HepG2 (cell line): ENCODE measurements around the gene COMT. TPM values are rescaled to one million over a fixed set of nuclear protein-coding genes. Genes with fewer than 3 reads are reported as not detected.

Experiments
- ARHGAP35 ChIP-seq: sonication (generic); formaldehyde crosslinking; IDR thresholded peaks from 2 replicates; pipeline ENCODE4 v1.9.0; 2022; ENCODE audit warnings: mild to moderate bottlenecking, inconsistent platforms, moderate library complexity, missing genetic modification reagents, borderline replicate concordance
- EP300 ChIP-seq, 3 experiments: sonication (generic) in 1 of 3; formaldehyde crosslinking in 1 of 3; IDR thresholded peaks; 2 replicates each; pipeline versions ENCODE4 v1.5.1 to v1.6.1; 2011 to 2020; ENCODE audit warnings: low read depth in 2 of 3, low read length in 2 of 3, borderline replicate concordance in 1 of 3, improper control_type of control experiment in 1 of 3, mild to moderate bottlenecking in 1 of 3, missing genetic modification reagents in 1 of 3, moderate library complexity in 1 of 3
- EZH2 ChIP-seq: conservative IDR thresholded peaks from 2 replicates; pipeline ENCODE4 v1.6.1; 2012; ENCODE audit warnings: mild to moderate bottlenecking, low read depth, low read length, moderate library complexity
- GABPA ChIP-seq, 2 experiments: IDR thresholded peaks; 2 replicates each; pipeline ENCODE4 v1.6.1; 2011 to 2016; ENCODE audit warnings: low read depth in 2 of 2, low read length in 1 of 2, missing biosample characterization in 1 of 2, missing genetic modification characterization in 1 of 2
- IRX3 ChIP-seq: sonication (generic); formaldehyde crosslinking; IDR thresholded peaks from 2 replicates; pipeline ENCODE4 v1.8.1; 2023; ENCODE audit warnings: mild to moderate bottlenecking, low read depth, missing genetic modification reagents, borderline replicate concordance
- JUN ChIP-seq: sonication (generic); formaldehyde crosslinking; IDR thresholded peaks from 2 replicates; pipeline ENCODE4 v1.4.0; 2020; ENCODE audit warnings: mild to moderate bottlenecking, missing genetic modification reagents
- KDM2A ChIP-seq: sonication (generic); formaldehyde crosslinking; IDR thresholded peaks from 2 replicates; pipeline ENCODE4 v1.4.0; 2020; ENCODE audit warnings: low read depth, missing genetic modification reagents, borderline replicate concordance
- RFXANK ChIP-seq: IDR thresholded peaks from 2 replicates; pipeline ENCODE4 v1.6.1; 2016
- ZNF230 ChIP-seq: sonication (generic); formaldehyde crosslinking; IDR thresholded peaks from 2 replicates; pipeline ENCODE4 v1.4.0; 2020; ENCODE audit warnings: mild to moderate bottlenecking, missing genetic modification reagents
- ZSCAN9 ChIP-seq: IDR thresholded peaks from 2 replicates; pipeline ENCODE4 v1.6.1; 2016; ENCODE audit warnings: borderline replicate concordance
- polyA plus RNA-seq, 8 experiments: library from polyadenylated mRNA; depleted of rRNA in 3 of 8; stranded (reverse) in 7 of 8; unstranded in 1 of 8; fragments of >200 nt; fragmentation: Illumina TruSeq in 4 of 8; extraction: Trizol in 4 of 8; gene quantifications; 2 replicates each; pipeline versions ENCODE4 v1.2.1 to v1.2.3, GENCODE V29; 2011 to 2016; ENCODE audit warnings: low read depth in 4 of 8, missing spikeins in 1 of 8, mixed read lengths in 1 of 8; ENCODE audit not compliant: insufficient read depth in 1 of 8
- total RNA-seq, 5 experiments: library from RNA; depleted of rRNA; stranded (reverse); fragments of >200 nt; fragmentation: Illumina TruSeq; extraction: Trizol; gene quantifications; 2 replicates each; pipeline ENCODE4 v1.2.3, GENCODE V29; 2016; ENCODE audit warnings: low read depth in 1 of 5
- TF ChIP-seq, protein P1 (sequence below): sonication (generic); formaldehyde crosslinking; IDR thresholded peaks from 2 replicates; pipeline ENCODE4 v1.4.0; 2020; ENCODE audit warnings: missing genetic modification reagents
- TF ChIP-seq, protein P2 (sequence below): sonication (generic); formaldehyde crosslinking; IDR thresholded peaks from 2 replicates; pipeline ENCODE4 v1.5.1; 2020; ENCODE audit warnings: mild to moderate bottlenecking, missing genetic modification reagents, borderline replicate concordance
- TF ChIP-seq, protein P3 (sequence below): IDR thresholded peaks from 2 replicates; pipeline ENCODE4 v1.6.1; 2016; ENCODE audit warnings: low read depth, borderline replicate concordance
- TF ChIP-seq, protein P4 (sequence below): sonication (generic); formaldehyde crosslinking; IDR thresholded peaks from 2 replicates; pipeline ENCODE4 v1.8.0; 2022; ENCODE audit warnings: low read depth, missing genetic modification reagents
- TF ChIP-seq, protein P5 (sequence below): sonication (generic); formaldehyde crosslinking; IDR thresholded peaks from 2 replicates; pipeline ENCODE4 v1.5.0; 2020; ENCODE audit warnings: mild to moderate bottlenecking, missing genetic modification reagents
- TF ChIP-seq, protein P6 (sequence below): sonication (generic); formaldehyde crosslinking; IDR thresholded peaks from 2 replicates; pipeline ENCODE4 v1.5.0; 2020; ENCODE audit warnings: mild to moderate bottlenecking, missing genetic modification reagents

The COMT gene
- total and polyA plus RNA-seq, 2 of the 13 experiments (the other 11 are each of a cell fraction or from before 2014, with no cell fraction given) = 156 to 162 TPM

DNA sequence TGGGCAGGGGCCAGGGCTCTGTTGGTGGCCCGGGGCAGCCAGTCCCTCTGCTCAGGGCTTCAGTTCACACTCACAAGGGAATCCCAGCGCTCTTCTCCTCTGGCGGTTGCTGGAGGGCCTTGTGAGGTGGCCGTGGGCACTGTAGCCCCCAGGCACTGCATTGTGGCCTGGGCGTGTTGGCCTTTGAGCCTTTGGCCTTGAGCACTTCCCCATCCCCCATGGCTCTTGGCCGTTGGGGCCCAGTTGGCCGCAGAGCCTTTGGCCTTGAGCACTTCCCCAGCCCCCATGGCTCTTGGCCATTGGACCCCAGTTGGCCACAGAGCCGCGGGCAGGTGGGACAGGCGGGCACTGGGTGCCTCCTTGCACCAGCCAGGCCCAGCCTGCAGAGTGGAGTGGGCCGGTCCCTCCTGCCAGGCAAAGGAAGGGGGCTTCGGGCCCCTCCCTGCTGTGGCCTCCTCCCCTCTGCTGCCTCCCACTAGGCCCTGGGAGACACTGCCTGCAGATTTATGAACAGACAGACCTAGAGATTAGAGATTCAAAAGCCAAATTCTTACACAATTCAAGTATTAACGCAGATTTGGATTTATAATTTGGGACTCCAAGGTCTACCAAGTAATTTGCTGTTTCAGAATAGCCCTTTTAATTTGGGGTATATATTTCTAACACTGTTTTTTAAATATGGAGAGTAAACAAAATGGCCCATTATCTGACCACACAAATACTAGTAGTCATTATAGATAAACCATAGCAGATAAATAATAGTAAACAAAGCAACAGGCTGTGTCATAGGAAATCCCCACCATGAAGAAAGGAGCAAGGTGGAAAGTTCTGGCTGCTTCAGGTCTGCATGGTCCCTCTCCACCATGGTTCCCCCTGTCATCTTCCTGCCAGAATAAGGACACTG, 18.3 kb downstream of the COMT start (continued):
- peak; percentile 36; the same call in 1 of the 2 replicates for TF ChIP-seq ZSCAN9
- TF ChIP-seq, protein P1, sequence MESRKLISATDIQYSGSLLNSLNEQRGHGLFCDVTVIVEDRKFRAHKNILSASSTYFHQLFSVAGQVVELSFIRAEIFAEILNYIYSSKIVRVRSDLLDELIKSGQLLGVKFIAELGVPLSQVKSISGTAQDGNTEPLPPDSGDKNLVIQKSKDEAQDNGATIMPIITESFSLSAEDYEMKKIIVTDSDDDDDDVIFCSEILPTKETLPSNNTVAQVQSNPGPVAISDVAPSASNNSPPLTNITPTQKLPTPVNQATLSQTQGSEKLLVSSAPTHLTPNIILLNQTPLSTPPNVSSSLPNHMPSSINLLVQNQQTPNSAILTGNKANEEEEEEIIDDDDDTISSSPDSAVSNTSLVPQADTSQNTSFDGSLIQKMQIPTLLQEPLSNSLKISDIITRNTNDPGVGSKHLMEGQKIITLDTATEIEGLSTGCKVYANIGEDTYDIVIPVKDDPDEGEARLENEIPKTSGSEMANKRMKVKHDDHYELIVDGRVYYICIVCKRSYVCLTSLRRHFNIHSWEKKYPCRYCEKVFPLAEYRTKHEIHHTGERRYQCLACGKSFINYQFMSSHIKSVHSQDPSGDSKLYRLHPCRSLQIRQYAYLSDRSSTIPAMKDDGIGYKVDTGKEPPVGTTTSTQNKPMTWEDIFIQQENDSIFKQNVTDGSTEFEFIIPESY (CRISPR knock-in tag) = peak; percentile 28; the same call in 1 of the 2 replicates
- peak in 1 of 2 experiments; percentile 42; a peak in 2 of 4 replicates for TF ChIP-seq EP300 (IDR thresholded peaks at IDR 0.05; ENCODE audit: low read depth in 2 of 2, low read length in 2 of 2)
- TF ChIP-seq EP300 (CRISPR knock-in tag; IDR thresholded peaks at IDR 0.05; ENCODE audit: borderline replicate concordance) = peak; percentile 84
- TF ChIP-seq, protein P2, sequence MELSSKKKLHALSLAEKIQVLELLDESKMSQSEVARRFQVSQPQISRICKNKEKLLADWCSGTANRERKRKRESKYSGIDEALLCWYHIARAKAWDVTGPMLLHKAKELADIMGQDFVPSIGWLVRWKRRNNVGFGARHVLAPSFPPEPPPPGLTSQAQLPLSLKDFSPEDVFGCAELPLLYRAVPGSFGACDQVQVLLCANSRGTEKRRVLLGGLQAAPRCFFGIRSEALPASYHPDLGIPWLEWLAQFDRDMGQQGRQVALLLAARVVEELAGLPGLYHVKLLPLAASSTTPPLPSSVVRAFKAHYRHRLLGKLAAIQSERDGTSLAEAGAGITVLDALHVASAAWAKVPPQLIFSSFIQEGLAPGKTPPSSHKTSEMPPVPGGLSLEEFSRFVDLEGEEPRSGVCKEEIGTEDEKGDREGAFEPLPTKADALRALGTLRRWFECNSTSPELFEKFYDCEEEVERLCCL (CRISPR knock-in tag) = 0 out of 2 replicates have a peak, but pooled peaks have one; percentile 30
- no peak for TF ChIP-seq EZH2
- peak; percentile 81; the same call in 1 of the 2 replicates for TF ChIP-seq KDM2A (CRISPR knock-in tag)
- TF ChIP-seq, protein P3, sequence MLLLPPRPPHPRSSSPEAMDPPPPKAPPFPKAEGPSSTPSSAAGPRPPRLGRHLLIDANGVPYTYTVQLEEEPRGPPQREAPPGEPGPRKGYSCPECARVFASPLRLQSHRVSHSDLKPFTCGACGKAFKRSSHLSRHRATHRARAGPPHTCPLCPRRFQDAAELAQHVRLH = peak; percentile 75; the same call in 1 of the 2 replicates
- TF ChIP-seq, protein P4, sequence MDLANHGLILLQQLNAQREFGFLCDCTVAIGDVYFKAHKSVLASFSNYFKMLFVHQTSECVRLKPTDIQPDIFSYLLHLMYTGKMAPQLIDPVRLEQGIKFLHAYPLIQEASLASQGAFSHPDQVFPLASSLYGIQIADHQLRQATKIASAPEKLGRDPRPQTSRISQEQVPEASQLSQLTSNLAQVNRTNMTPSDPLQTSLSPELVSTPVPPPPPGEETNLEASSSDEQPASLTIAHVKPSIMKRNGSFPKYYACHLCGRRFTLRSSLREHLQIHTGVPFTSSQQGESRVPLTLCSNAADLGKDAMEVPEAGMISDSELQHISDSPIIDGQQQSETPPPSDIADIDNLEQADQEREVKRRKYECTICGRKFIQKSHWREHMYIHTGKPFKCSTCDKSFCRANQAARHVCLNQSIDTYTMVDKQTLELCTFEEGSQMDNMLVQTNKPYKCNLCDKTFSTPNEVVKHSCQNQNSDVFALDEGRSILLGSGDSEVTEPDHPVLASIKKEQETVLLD = no peak
- TF ChIP-seq, protein P5, sequence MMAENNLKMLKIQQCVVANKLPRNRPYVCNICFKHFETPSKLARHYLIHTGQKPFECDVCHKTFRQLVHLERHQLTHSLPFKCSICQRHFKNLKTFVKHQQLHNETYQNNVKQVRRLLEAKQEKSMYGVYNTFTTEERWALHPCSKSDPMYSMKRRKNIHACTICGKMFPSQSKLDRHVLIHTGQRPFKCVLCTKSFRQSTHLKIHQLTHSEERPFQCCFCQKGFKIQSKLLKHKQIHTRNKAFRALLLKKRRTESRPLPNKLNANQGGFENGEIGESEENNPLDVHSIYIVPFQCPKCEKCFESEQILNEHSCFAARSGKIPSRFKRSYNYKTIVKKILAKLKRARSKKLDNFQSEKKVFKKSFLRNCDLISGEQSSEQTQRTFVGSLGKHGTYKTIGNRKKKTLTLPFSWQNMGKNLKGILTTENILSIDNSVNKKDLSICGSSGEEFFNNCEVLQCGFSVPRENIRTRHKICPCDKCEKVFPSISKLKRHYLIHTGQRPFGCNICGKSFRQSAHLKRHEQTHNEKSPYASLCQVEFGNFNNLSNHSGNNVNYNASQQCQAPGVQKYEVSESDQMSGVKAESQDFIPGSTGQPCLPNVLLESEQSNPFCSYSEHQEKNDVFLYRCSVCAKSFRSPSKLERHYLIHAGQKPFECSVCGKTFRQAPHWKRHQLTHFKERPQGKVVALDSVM (CRISPR knock-in tag) = peak; percentile 63; the same call in 1 of the 2 replicates
- no peak for TF ChIP-seq ARHGAP35 (CRISPR knock-in tag)
- TF ChIP-seq, protein P6, sequence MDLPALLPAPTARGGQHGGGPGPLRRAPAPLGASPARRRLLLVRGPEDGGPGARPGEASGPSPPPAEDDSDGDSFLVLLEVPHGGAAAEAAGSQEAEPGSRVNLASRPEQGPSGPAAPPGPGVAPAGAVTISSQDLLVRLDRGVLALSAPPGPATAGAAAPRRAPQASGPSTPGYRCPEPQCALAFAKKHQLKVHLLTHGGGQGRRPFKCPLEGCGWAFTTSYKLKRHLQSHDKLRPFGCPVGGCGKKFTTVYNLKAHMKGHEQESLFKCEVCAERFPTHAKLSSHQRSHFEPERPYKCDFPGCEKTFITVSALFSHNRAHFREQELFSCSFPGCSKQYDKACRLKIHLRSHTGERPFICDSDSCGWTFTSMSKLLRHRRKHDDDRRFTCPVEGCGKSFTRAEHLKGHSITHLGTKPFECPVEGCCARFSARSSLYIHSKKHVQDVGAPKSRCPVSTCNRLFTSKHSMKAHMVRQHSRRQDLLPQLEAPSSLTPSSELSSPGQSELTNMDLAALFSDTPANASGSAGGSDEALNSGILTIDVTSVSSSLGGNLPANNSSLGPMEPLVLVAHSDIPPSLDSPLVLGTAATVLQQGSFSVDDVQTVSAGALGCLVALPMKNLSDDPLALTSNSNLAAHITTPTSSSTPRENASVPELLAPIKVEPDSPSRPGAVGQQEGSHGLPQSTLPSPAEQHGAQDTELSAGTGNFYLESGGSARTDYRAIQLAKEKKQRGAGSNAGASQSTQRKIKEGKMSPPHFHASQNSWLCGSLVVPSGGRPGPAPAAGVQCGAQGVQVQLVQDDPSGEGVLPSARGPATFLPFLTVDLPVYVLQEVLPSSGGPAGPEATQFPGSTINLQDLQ (CRISPR knock-in tag) = 0 out of 2 replicates have a peak, but pooled peaks have one; percentile 71
- TF ChIP-seq IRX3 (CRISPR knock-in tag) = 0 out of 2 replicates have a peak, but pooled peaks have one; percentile 25
- no peak for TF ChIP-seq JUN (CRISPR knock-in tag)
- TF ChIP-seq ZNF230 (CRISPR knock-in tag) = no peak
- 0 out of 2 replicates have a peak, but pooled peaks have one; percentile 22 for TF ChIP-seq RFXANK (CRISPR knock-in tag)
- TF ChIP-seq GABPA (IDR thresholded peaks at IDR 0.05; ENCODE audit: low read depth, low read length) = no peak
- no peak for TF ChIP-seq GABPA (CRISPR knock-in tag; IDR thresholded peaks at IDR 0.05; ENCODE audit: low read depth)
